Suprapubic skin (tissue), 4 donors: ENCODE results near the gene RBP3.

Experiments
- CTCF ChIP-seq, 2 donors: fragments of 200-600 bp in 1 of 2; fragments of 450-650 bp in 1 of 2; sonication (generic) in 1 of 2; IDR thresholded peaks; one replicate each; pipeline ENCODE4 v1.5.1; 2016 to 2019; ENCODE audit warnings: antibody characterized with exemption in 2 of 2, mild to moderate bottlenecking in 1 of 2, moderate library complexity in 1 of 2
- POLR2A ChIP-seq, 2 donors: fragments of 450-650 bp; IDR thresholded peaks; one replicate each; pipeline ENCODE4 v1.6.1; 2017; ENCODE audit warnings: antibody characterized with exemption in 2 of 2, mild to moderate bottlenecking in 2 of 2, moderate library complexity in 2 of 2
- POLR2AphosphoS5 ChIP-seq, 3 donors: sonication (generic); formaldehyde crosslinking; IDR thresholded peaks; one replicate each; pipeline ENCODE4 v1.6.1; 2017; ENCODE audit warnings: antibody characterized with exemption in 3 of 3

DNA sequence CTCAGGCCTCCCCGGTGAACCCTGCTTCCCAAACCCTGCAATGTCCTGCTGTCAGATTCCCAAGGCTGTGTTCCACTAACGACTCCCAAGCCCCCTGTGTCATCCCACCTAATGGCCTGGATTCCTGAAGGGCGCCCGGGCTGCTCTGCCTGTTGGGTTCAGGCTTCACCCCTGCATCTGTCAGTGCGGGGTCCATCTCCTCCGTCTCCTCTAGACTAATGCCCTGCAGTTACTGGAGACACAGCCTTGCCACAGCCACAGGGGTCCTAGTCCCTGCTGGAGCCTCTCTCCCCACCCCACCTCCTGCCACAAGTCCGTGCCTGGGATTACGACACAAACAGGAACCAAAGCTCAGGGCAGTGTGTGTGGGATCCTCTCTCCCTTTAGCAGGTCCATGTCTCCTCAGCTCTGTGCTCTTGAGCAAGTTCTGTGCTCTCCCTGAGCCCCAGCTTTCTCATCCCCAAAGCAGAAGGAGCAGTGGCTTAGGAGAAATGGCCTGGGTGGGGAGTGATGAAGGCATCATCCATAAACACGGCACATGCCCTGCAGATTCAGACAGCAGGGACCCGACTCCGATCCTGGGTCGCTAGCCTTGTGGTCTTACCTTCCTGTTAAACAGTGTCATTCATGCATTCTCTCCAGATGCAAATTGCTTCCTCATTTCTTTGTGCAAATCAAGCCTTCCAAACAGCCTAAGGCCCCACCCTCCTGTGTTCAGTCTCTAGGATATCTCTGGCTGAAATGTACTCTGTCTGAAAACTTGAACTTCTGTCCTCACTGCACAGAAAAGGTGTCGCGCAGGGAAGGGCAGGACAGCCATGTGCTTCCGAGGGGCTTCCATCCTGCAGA is 8.2 kb upstream of the RBP3 start:
- TF ChIP-seq POLR2AphosphoS5 (IDR thresholded peaks at IDR 0.05): no peak
- no peak for TF ChIP-seq CTCF (IDR thresholded peaks at IDR 0.05)
- TF ChIP-seq POLR2A (IDR thresholded peaks at IDR 0.05): no peak
